HEK293 (cell line): ENCODE results near the gene SLPI.

ENCODE experiments used
- BCL11B ChIP-seq: fragments of 450-650 bp; formaldehyde crosslinking; IDR thresholded peaks from 2 replicates; pipeline ENCODE4 v1.5.1; 2016; ENCODE audit warnings: low read depth, missing biosample characterization, missing genetic modification characterization
- CTCF ChIP-seq: fragments of 450-650 bp; formaldehyde crosslinking; IDR thresholded peaks from 2 replicates; pipeline ENCODE4 v1.5.1; 2016; ENCODE audit warnings: missing biosample characterization, missing genetic modification characterization
- REST ChIP-seq: fragments of 450-650 bp; formaldehyde crosslinking; IDR thresholded peaks from 2 replicates; pipeline ENCODE4 v1.5.1; 2016; ENCODE audit warnings: missing biosample characterization, missing genetic modification characterization
- SETDB1 ChIP-seq: IDR thresholded peaks from one replicate; pipeline ENCODE4 v1.6.1; 2017; ENCODE audit warnings: mild to moderate bottlenecking, low read length, moderate library complexity, mixed read lengths; ENCODE audit not compliant: insufficient read length
- ZBTB26 ChIP-seq: fragments of 450-650 bp; formaldehyde crosslinking; optimal IDR thresholded peaks from 2 replicates; pipeline ENCODE3; 2016; ENCODE audit warnings: missing biosample characterization, mild to moderate bottlenecking, missing genetic modification characterization
- ZBTB7A ChIP-seq: fragments of 450-650 bp; formaldehyde crosslinking; IDR thresholded peaks from 2 replicates; pipeline ENCODE4 v1.5.1; 2016; ENCODE audit warnings: low read depth, missing biosample characterization, missing genetic modification characterization
- ZNF175 ChIP-seq: fragments of 450-650 bp; formaldehyde crosslinking; IDR thresholded peaks from 2 replicates; pipeline ENCODE4 v1.5.1; 2016; ENCODE audit warnings: missing biosample characterization, missing genetic modification characterization
- ZNF202 ChIP-seq: fragments of 450-650 bp; formaldehyde crosslinking; IDR thresholded peaks from 2 replicates; pipeline ENCODE4 v1.5.1; 2016; ENCODE audit warnings: missing biosample characterization, missing genetic modification characterization, borderline replicate concordance
- ZNF302 ChIP-seq: fragments of 450-650 bp; formaldehyde crosslinking; IDR thresholded peaks from 2 replicates; pipeline ENCODE4 v1.5.1; 2016; ENCODE audit warnings: missing biosample characterization, missing genetic modification characterization, low read depth
- ZNF335 ChIP-seq: fragments of 450-650 bp; formaldehyde crosslinking; conservative IDR thresholded peaks from 2 replicates; pipeline ENCODE4 v1.5.1; 2016; ENCODE audit warnings: missing biosample characterization, missing genetic modification characterization
- ZNF558 ChIP-seq: fragments of 450-650 bp; formaldehyde crosslinking; IDR thresholded peaks from 2 replicates; pipeline ENCODE4 v1.5.1; 2016; ENCODE audit warnings: missing biosample characterization, missing genetic modification characterization
- ZNF677 ChIP-seq: fragments of 450-650 bp; IDR thresholded peaks from 2 replicates; pipeline ENCODE4 v1.5.0; 2018; ENCODE audit warnings: missing biosample characterization, mild to moderate bottlenecking, missing genetic modification characterization, moderate library complexity

GRCh38 chr20:45209924-45210323, 44.4 kb downstream of the SLPI start:
- TF ChIP-seq REST = no peak
- no peak for TF ChIP-seq CTCF (tag by site-specific recombination)
- TF ChIP-seq ZNF302 = no peak
- no peak for TF ChIP-seq ZNF175 (tag by site-specific recombination)
- TF ChIP-seq SETDB1 = no peak
- no peak for TF ChIP-seq ZNF335 (tag by site-specific recombination)
- TF ChIP-seq ZNF558 (tag by site-specific recombination) = no peak
- TF ChIP-seq BCL11B = no peak
- no peak for TF ChIP-seq ZNF202 (tag by site-specific recombination)
- no peak for TF ChIP-seq ZBTB7A (tag by site-specific recombination)
- TF ChIP-seq ZNF677 (tag by site-specific recombination) = no peak
- TF ChIP-seq ZBTB26 (tag by site-specific recombination) = no peak
